ENCODE measurements around the gene KCNC3. TPM values are rescaled to one million over a fixed set of nuclear protein-coding genes. Genes with fewer than 3 reads are reported as not detected.
A peak's percentile ranks its signal among the peaks of the same experiment; 100 is the strongest.

KCNC3 gene
- total and polyA plus RNA-seq, 2 of the 13 experiments (the other 11 are each of a cell fraction or from before 2014, with no cell fraction given), result 0.29 to 1.7 TPM

- TF ChIP-seq E2F5 (CRISPR knock-in tag; conservative IDR thresholded peaks at IDR 0.05) (peak; percentile 77), NFYB (CRISPR knock-in tag; IDR thresholded peaks at IDR 0.05) (no peak), ZNF275 (CRISPR knock-in tag; IDR thresholded peaks at IDR 0.05; ENCODE audit: borderline replicate concordance) (0 out of 2 replicates have a peak, but pooled peaks have one; percentile 62), ZFP36 (IDR thresholded peaks at IDR 0.05; ENCODE audit: borderline replicate concordance, low read depth, low read length, partially characterized antibody) (no peak), PHB2 (IDR thresholded peaks at IDR 0.05; ENCODE audit: partially characterized antibody) (no peak), KAT7 (CRISPR knock-in tag; IDR thresholded peaks at IDR 0.05; ENCODE audit: borderline replicate concordance) (no peak), ZNF354B (CRISPR knock-in tag; IDR thresholded peaks at IDR 0.05) (peak; percentile 53; the same call in 1 of the 2 replicates), AGO2 (optimal IDR thresholded peaks at IDR 0.05; ENCODE audit: low read depth, low read length) (no peak), ZNF333 (CRISPR knock-in tag; IDR thresholded peaks at IDR 0.05; ENCODE audit: borderline replicate concordance) (no peak), SMARCE1 (IDR thresholded peaks at IDR 0.05; ENCODE audit: borderline replicate concordance) (no peak), ZFAT (CRISPR knock-in tag; conservative IDR thresholded peaks at IDR 0.05) (no peak), ZKSCAN8 (CRISPR knock-in tag; IDR thresholded peaks at IDR 0.05; ENCODE audit: borderline replicate concordance) (no peak), ZNF567 (CRISPR knock-in tag; IDR thresholded peaks at IDR 0.05; ENCODE audit: borderline replicate concordance) (no peak), ZNF577 (CRISPR knock-in tag; IDR thresholded peaks at IDR 0.05; ENCODE audit: borderline replicate concordance, low read depth) (no peak), ZNF552 (CRISPR knock-in tag; IDR thresholded peaks at IDR 0.05; ENCODE audit: borderline replicate concordance) (no peak), ZNF839 (CRISPR knock-in tag; IDR thresholded peaks at IDR 0.05; ENCODE audit: borderline replicate concordance) (no peak), GRHL1 (CRISPR knock-in tag; conservative IDR thresholded peaks at IDR 0.05) (no peak), KLF16 (CRISPR knock-in tag; IDR thresholded peaks at IDR 0.05) (peak in 1 of 2 experiments; percentile 89; a peak in 2 of 4 replicates), ZEB1 (IDR thresholded peaks at IDR 0.05; ENCODE audit: insufficient replicate concordance, low read depth) (no peak)
- TF ChIP-seq, protein P1, sequence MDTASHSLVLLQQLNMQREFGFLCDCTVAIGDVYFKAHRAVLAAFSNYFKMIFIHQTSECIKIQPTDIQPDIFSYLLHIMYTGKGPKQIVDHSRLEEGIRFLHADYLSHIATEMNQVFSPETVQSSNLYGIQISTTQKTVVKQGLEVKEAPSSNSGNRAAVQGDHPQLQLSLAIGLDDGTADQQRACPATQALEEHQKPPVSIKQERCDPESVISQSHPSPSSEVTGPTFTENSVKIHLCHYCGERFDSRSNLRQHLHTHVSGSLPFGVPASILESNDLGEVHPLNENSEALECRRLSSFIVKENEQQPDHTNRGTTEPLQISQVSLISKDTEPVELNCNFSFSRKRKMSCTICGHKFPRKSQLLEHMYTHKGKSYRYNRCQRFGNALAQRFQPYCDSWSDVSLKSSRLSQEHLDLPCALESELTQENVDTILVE (CRISPR knock-in tag; IDR thresholded peaks at IDR 0.05), result peak; percentile 79; the same call in 1 of the 2 replicates
- TF ChIP-seq, protein P2, sequence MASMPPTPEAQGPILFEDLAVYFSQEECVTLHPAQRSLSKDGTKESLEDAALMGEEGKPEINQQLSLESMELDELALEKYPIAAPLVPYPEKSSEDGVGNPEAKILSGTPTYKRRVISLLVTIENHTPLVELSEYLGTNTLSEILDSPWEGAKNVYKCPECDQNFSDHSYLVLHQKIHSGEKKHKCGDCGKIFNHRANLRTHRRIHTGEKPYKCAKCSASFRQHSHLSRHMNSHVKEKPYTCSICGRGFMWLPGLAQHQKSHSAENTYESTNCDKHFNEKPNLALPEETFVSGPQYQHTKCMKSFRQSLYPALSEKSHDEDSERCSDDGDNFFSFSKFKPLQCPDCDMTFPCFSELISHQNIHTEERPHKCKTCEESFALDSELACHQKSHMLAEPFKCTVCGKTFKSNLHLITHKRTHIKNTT (CRISPR knock-in tag; IDR thresholded peaks at IDR 0.05), result no peak
- TF ChIP-seq, protein P3, sequence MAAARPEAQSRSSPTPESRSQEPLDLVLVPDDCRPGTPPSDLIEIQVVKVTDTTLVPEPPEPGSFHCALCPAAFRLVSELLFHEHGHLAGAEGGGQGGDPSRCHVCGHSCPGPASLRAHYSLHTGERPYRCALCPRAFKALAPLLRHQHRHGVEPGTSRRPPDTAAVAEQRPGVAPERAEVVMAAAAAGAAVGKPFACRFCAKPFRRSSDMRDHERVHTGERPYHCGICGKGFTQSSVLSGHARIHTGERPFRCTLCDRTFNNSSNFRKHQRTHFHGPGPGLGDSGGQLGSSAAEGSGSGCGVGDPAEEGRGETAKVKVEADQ (CRISPR knock-in tag; IDR thresholded peaks at IDR 0.05; ENCODE audit: borderline replicate concordance), result peak; percentile 96
Measured at GRCh38 chr19:50325310-50326100, 3.7 kb downstream of the KCNC3 start (continued).

Measured in HepG2 (cell line).